Medulla oblongata (tissue), 1 donor: Measurements from ENCODE around the gene DMRTA2.

Source experiments
- DNase-seq: peaks from one replicate; pipeline ENCODE4 v3.0.0-alpha.2; 2015; ENCODE audit errors: extremely low spot score

The DMRTA2 gene

DNA sequence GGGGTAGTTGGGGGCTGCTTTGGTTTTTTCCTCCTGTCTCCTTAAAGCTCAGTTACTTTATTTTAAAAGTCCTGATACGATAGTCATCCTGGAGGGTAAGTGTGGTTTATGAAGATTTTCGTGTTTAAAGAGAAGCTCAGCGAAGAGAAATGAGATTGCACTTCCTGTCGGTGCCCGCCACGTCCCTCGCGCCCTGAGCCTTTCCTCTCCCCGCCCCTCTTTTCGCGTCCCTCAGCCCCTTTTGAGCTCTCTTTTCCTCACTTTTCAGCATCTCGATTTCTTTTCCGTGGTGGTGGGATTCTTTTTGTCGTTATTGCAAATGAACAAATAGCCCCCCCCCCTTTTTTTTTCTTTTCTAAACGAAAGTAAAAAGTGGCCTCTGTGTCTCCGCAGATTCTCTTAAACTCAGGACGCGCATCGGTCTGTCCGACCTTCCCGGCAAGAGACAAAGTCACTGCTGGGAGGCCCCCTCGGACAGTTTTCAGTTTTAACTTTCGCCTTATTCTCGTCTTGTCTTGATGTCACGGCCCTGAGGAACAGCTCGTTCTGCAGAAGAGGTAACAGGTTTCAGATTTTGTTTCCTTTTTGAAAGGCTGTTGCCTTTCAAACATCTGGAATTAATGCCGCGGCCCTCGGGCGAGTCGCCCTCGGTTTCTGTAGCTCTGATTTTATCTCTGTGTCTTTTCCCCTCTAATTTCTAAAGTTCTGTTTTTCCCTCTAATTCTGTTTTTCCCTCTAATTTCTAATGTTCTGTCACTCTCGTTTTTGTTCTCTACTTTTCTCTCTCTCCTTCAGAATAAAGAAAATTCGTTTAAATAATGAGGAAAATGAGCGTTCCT lies 1.0 kb upstream of the DMRTA2 start:
- DNase-seq: peak; percentile 9

DNA sequence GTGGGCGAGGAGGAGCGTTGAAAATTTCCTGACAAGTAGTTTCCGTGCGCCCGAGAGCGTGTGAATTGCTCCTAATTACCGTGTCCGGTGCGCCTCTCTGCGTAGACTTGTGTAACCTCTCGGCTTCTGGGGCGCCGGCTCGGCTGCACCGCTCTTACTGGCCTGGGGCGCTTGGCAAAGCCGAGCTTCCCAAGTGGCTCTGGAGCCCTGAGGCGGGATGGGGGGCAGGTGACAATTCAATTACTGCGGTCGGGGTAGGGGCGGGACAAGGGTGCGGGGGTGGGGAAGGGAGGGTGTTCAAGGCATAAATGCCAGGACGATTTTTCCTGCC lies 392 bp upstream of the DMRTA2 start:
- no peak for DNase-seq

- DNase-seq: no peak
These were observed 633 bp downstream of the DMRTA2 start for GRCh38 chr1:50422675-50422945.

GRCh38 chr1:50421768-50422674 lies 1.2 kb downstream of the DMRTA2 start:
- no peak for DNase-seq

GRCh38 chr1:50421366-50421748 lies 1.9 kb downstream of the DMRTA2 start:
- DNase-seq: no peak

- DNase-seq: no peak
These were observed 2.4 kb downstream of the DMRTA2 start for GRCh38 chr1:50420689-50421365.

- no peak for DNase-seq
These were observed 3.2 kb downstream of the DMRTA2 start for GRCh38 chr1:50419907-50420677.

DNA sequence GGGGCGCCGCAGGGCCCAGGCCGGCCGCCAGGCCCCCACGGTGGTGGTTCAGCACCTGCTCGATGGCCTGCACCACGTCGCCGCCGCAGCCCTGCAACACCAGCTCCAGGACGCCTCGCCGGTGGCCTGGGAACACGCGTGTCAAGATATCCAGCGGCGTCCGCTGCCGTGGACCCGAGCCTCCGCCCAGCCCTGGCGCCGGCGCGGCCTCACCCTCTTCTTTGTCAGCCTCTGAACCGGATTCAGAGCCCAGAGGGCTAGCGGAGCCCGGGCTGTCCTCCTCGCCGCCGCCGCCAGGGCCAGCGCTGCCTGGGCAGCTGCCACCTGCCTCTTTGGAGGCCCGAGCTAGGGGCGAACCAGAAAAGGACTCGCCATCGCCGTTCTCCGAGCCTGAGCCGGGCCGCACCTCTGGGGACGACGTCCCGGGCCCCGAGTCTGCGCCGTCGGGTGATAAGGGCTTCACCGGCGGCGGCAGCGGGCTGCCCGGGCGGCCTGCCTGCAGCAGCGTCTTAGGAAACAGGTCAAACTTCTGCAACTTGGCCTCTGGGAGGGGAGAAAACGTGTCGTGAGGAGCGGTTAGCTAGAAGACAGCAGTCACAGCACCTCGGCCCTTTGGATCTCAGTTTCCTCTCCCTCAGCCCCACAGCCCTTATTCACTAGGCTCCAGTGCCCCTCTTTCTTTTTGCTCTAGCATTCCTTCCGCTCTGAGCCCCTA lies 3.9 kb downstream of the DMRTA2 start:
- no peak for DNase-seq

- no peak for DNase-seq
These were observed 4.6 kb downstream of the DMRTA2 start for GRCh38 chr1:50418600-50419109.

GRCh38 chr1:50417946-50418599 lies 5.2 kb downstream of the DMRTA2 start:
- DNase-seq: no peak

DNA sequence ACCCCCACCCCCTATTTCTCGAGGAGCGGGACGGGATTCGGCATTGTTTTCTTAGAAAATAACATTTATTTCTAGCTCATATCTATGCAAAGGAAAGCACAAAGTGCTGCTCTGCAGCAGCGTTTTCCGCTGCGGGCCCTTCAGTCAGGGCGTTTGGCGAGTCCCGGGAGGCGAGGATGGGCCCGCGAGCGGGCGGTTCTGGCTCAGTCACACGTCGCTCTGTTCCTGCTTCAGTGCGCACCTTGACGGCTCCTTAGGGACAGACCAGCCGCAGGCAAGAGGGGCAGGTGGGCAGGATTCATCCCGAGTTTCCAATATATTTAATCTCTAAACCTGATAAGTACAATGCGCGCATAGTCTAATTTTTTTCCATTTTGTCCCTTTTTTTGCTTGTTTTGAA lies 5.7 kb downstream of the DMRTA2 start:
- no peak for DNase-seq

- no peak for DNase-seq
These were observed 6.4 kb downstream of the DMRTA2 start for GRCh38 chr1:50416553-50417453.

DNA sequence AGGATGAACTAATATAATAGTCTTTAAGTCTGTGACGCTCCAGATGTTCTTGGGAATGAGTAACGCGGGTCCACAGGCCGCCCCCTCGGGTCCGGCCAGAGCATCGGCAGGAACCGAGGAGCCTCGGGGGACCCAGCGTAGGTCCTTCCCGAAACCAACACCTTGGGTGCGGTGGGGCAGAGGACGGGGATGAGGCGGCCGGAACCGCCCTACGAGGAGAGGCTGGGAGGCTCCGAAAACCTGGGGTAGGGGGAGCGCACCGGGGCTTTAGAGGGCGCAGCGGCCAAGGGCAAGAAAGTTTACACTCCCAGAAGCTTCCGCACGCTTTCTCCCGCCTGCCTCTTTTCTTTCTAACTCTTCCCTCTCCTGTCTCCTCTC lies 7.1 kb downstream of the DMRTA2 start:
- DNase-seq: no peak

GRCh38 chr1:50415235-50416149 lies 7.8 kb downstream of the DMRTA2 start:
- DNase-seq: no peak

GRCh38 chr1:50414853-50415234 lies 8.4 kb downstream of the DMRTA2 start:
- no peak for DNase-seq

- no peak for DNase-seq
These were observed 10.3 kb downstream of the DMRTA2 start for GRCh38 chr1:50412813-50413476.

DNA sequence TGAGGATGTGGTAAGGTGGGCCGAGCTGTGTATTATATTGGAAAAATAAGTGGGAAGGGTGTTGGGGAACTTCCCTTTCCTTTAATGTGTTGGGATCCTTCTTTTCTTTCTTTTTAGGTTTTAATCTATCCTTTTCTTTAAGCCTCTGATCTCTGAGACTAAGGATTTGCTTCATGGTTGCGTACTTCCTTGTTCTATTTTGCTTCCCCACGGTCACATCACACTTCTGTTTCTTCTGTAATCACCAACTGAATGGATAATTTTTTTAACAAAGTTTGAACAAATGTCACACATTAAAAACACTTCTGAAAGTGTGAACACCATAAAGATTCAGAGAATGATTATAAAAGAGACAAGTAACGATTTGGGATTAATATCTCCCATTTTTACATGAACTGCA lies 17.4 kb downstream of the DMRTA2 start:
- no peak for DNase-seq
